DMS153 treated with DMSO at 0.1 percent for 48 hours (cell line): ENCODE results near the gene MAPK8.

ENCODE experiments used
- DNase-seq: peaks from one replicate; lab custom pipeline; 2025; ENCODE audit not compliant: unreplicated experiment; lab: John Stamatoyannopoulos, UW

MAPK8 gene

DNA sequence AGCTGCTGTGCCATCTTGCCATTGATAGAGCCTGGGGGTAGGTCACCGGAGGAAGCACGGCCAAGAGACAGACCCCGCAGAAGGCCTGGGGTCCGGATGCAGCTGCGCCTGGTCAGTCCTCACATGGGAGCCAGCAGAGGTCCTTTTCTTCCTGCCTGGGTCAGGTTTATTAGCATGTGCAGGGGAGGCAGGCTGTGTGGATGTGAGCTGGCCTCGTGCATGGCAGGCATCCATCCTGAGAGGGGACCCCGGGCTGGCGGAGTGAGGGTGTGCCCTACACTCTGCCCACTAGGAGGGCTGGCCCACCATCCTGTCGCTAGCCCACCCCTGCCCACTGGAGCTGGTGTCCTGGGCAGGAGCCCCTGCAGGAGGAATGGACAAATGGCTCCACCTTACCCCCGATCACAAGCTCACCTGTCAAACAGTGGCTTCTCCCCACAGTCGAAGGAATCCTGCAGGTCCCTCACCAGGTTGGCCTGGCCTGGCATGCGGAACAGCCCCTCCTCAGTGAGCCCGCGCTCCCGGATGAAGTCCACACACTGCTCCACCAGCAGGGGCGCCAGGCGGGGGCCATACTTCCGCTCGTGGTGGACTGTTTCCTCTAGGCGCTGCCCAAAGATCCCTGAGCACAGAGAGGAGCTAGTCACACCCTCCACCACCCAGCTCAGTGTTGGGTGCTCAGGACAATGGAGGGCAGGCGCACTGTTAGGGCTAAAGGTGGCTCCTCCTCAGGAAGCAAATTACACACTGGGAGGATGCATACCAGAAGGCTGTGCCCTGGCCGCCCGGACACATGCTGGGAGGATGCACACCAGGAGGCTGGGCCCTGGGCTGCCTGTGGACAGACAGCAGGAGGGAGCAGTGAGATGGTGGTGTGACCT is 153.0 kb downstream of the MAPK8 start:
- DNase-seq: no peak

DNA sequence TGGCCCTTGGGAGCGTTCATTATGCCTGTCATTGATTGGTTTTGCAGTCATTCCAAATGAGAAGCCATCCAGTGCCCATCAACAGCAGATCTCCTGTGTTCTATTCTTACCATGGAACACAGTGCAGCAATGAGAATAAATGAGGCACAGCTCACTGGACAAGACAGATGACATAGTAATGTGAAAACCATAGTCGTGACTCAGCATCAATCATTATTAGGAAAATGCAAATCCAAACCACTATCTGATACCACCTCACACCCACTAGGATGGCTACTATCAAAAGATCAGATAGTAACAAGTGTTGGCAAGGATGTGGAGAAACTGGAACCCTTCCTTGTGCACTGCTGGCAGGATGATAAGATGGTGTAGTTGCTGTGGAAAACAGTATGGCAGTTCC is 153.7 kb downstream of the MAPK8 start:
- DNase-seq: no peak

DNA sequence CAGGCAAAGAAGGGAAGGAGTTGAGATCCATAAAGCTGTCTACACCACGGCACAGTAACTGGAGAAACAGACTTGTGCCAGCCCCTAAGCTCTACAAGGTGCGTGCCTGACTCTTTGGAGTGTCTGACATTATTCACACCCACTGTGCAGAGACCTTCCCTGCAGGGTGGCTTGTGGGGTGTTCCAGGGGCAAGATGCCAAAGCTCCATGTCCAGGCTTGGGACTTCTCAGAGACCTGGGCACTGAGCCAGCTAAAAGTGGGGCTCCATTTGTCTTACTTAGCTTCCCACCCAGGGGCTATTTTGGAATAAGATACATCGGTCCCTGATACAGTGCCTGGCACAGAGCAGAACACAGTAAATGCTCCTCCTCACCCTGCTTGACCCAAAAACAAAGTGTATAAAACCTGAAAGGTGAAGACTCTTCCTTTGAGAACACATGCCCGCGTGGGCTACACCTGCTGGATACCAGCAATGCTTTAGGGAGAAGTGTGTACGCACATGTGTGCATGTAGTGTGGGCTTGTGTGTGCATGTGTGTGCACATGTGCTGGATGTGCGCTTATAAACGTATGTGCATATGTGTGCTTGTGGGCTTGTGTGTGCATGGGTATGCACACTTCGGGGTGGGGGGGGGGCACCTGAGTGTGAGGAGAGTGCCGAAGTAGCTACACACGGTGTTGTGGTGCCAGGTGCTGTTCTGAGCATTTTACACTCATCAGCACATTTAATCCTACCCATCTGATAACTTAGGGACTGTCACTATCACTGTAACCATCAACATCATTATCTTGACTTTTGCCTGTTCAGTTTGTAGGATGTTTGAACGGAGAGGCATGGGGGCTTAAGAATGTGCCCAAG is 155.4 kb downstream of the MAPK8 start:
- DNase-seq: no peak

DNA sequence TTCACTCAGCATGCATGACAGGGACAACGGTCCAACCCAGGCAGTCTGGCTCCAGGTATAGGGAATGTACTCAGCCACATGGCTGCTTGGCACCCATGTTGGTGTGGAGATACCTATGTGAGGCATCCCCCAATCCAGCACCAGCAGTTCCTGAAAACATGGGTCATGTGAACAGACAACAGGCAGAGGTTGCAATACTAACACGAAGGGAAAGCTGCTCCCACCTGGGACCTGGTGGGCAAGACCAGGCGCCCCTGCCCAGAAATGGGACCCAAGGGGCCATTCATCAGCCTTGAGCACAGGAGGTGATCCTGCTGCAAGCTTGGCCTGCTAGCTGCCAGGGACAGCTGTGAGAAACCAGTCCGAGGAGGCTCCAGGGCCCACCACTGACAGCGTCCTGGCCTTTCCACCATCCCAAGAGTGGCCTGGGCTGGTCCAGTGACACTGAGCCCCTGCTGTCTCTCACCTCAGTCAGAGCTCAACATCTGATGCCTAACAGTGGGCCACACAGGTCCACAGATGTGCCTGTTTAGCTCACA is 156.1 kb downstream of the MAPK8 start:
- DNase-seq: no peak

DNA sequence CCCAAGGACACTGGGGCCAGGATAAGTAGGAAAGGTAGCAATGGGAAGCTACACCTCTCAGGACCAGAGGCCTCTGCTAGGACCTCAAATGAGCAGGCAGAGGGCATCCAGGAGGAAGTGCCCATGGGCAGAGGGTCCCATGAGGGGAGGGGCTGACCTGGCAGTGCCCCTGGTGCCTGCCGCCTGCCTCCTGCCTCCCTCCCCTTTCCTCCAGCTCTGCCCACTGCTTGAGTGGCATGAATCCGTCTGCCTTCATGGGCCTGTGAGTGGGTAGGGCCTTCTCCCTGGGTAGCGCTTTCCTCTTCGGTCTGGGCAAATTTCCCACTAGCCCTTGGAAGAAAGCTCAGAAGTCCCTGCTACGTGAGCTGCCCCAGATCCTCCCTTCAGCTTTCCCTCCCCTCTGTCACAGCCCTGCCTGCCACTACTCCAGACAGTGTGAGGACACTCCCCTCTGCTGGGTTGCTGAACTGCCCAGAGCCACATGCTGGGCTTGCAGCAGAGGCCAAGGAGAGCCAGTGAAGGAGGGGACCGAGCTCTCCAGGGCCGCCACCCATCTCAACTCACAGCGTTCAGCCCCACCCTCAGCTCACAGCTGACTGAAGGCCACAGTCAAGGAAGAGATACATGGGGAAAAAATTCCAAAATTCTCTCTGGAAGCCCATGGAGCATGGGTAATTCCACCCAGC is 157.0 kb downstream of the MAPK8 start:
- DNase-seq: no peak

DNA sequence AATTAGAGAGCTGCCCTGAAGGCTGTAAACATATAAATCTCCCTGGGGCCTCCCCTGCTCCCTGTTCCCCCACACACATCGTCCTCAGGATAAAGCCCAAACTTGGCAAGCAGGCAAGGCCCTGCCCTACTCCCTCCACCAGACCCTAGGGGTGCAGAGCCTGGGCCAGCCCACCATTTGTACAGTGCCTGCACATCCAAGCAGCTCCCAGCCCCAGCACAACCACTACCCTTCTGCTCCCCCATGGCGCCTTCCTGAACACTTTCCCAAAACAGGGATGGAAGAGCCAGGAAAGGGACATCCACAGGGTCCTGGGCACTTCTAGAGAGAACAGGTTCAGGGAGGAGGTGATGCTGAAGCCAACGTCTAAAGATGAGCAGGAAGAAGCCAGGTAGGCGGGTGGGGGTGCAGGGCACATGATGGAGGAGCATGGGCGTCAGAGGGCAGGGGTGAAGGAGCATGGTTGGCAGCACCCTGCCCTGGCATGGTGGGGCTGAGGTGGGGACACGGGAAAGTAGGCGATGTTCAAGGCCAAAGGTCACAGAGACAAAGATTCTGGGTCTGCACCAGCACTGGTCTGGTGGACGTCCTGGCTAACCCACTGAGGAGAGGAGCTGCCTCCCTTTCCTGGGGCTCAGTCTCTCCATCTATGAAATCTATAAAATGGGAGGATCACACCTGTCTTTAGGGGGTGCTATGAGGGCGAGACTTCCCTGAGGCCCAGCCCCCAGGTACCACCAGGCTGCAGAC is 157.8 kb downstream of the MAPK8 start:
- no peak for DNase-seq

DNA sequence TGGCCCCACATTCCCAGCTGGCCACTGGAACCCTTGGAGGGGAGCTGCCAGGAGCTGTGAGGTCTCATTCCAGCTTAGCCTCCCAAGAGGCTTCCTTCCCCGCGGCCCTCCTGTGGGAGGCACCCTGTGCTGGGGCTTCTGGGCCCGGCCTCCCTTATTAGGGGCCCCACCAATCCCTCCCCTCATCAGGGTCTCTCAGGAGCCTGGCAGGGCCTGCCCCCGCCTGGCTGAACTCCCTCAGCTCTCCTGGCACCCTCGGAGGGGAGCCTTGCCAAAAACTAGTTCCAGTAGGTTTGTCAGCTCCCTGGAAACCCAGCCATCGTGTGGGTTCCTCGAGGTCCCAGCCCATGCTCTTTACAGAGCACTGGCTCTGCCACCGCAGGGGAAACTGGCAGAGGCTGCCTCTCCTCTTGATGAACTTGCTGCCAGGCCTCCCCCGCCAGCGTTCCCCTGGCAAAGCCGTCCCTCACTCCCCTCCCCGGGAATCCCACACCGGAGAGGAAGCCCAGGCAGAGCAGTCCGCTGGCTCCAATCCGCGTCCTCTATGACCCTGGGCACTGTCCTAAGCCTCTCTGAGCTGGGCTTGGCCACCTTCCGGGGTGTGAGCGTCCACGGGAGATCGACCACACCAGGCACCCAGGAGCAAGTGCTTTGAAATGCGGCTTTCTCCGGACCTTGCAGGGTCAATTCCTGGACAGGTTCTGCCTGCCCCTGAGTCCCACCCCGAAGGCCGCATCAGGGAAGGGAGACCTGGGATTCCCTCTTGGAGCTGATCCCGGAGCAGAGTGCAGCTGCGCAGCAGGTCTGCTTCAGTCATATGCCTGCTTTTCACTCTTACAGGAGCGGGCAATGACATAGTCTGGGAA is 158.6 kb downstream of the MAPK8 start:
- no peak for DNase-seq

DNA sequence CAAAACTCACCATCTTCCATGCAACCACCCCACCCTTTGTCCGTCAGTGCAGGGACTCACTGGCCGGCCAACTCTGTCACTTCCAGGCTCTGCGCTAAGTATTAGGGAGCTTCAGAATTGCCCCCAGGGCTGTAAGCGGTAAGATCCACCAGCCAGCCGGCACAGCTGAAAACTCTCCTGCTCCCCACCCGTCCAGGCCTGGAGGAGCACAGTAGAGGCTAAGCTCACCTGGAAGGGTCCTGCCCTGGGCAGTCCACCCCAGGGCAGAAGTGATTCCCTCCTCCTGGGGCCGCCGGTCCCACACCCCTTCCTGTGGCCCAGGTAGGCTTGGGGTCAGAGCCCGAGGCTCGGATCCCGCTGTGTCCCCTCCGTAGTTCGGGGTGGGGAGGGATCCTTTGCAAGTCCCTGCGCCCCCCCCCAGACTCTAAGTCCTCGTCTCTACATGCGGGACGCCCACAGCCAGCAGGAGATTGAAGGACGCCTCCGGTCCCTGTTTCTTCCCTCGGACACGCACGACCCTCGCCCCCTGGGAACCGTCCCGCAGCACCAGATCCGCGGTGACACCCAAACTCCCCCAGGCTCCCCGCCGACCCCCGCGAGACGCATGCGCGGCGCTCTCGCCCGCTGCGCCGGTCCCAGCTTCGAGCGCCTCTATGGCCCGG is 159.5 kb downstream of the MAPK8 start:
- no peak for DNase-seq

DNA sequence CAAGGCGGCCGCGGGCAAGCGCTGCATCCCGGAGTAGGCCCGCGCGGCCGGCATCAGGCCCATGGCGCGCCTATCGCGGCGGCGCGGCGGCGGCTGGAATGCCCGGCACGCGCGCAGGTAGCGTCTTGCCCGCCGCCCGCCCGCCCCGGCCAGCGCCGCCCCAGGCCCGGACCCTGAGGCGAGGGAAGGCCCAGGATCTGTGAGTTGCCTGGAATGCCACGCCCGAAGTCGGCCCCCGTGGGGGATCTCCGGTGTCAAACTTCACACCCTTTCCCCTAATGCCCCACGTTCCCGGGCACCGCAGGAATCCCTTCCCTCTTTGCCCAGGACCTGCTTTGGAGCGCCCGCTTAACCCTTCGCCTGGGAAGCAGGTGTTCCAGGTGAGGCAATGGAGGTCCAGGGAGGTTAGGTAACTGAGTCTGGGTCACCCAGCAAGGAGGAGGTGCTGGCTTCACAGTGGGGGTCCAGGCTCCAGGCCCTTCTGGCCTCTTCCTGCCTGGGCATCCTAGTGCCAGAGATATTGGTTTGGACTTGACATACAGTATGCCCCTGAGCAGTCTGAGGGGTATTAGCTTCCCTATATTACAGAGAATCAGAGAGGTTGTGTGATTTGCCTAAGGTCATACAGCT is 160.2 kb downstream of the MAPK8 start:
- DNase-seq: no peak

DNA sequence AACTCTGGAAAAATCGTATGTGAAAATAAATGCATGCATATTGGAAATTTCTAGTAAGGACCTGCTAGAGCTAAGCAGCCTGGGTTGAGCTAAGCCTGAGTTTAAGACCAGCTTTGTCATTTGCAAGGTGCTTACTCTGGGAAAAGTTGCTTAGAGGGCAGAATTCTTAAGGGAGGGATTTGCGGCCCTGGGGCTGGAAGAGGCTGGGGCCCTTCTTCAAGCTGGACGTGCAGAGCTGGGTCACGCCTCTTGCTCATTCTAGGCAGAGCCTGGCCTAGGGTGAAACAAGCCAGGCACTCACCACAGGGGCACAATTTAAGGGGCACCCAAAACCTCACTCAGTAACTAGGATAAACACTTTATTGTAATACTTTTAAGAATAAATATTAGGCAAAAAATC is 161.2 kb downstream of the MAPK8 start:
- DNase-seq: no peak

DNA sequence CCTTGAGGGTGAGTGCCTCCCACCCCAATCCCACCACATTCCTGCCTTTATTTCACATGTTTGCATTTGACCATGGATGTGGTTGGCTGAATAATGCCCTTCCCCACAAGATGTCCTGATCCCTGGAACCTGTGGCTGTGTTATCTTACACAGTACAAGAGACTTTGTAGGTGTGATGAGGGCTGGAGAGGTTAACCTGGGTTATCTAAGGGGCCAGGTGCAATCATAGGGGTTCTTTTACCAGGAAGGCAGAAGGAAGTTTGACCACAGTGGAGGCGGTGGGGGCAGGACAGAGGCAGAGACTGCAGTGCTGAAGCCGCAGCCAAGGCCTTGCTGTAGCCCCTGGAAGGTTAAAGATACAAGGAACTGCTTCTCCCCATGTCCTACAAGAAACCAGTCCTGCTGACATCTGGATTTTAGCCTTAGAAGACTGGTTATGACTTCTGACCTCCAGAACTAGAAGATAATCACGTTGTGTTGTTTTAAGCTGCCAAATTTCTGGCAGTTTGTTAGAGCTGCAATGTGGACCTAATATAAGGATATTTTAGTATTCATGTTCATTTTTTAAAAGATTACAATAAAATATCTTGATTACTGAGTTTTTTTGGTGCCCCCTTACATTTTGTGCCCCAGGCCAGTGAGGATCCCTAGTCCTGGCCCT is 161.8 kb downstream of the MAPK8 start:
- no peak for DNase-seq

DNA sequence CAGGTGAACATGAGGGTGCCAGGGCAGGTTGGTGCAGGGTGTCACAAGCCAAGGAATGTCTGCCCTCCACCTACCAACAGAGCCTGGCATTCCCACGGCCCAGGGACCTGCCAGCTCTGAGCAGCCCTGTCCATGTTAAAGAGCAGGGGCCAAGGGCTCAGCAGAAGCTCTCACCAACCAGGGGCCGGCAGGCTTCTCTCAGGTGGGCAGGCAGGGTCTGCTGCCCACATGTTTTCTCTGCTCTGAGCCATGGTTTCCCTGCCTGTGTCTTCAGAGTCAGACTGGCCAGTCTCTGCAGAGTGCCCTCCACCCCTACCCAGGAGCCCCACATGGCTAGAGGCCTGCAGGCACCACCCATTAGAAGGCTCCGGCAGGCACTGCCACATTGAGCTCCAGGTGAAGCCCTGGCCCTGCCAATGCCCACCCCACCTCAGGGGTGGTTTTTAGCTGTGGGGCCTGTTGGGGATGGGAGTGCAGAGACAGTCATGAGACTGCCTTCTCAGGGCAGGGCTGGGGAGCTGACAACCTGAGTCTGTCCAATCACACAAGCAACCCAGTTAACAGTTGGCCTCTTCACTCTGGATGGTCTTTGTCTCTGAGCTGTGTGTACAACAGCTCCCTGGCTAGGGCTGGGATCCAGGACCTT is 162.5 kb downstream of the MAPK8 start:
- no peak for DNase-seq

DNA sequence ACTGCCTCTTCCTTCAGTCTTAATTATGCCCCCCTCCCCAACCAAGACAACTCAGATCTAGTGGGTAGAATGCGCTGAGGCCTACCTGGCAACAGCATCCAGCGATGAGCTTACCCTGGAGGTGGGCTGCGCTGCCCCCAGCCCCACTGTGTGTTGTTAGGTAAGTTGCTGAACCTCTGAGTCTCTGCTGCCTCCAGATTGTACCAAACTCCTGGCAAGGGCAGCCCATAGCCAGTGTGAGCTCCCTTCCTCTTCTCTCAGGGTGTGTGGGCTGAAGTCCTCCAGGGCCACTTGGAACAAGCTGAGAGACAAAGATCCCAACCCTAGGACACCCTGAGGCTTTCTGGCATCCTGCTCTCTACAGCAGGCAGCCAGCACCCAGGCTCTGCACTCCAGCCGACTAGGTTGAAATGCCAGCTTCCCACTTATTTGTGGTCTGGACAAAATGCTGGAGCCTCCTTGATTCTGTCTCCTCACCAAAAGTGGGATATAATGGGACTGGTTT is 163.1 kb downstream of the MAPK8 start:
- DNase-seq: no peak

DNA sequence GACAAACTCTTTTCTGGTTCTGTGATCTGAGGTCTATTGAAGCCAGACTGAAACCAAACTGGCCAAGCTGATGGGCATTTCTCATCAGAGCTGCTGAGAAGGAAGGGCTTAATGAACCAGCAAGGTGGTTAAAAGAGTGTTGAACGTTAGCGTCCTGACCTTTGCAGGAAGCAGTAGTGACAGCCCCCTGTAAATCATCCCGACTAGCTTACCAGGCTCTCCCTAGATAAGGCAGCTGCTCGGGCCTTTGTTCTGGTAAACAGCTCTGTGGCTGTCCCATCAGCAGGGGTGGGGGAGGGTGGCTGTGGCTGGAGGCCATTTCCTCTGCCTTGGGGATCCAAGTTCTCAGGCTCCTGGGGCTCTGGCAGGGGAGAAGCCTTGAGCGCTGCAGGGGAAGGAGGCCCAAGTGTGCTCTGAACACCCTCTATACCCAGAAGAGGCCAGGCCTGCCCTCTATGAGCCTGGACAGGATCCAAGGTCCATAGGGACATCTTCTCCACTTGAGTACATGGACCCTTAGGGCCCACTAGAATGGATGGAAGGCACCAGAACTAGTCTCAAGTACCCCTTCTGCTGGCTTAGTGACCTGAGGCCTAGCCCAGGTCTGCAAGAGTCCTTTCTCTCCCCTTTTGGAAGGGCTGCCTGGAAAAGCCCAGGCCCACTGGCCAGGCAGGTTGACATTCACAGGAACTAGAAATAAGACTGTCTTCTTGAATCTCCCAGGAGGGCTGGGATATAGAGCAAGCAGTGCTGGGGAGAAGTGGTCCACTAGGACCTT is 163.8 kb downstream of the MAPK8 start:
- DNase-seq: no peak

DNA sequence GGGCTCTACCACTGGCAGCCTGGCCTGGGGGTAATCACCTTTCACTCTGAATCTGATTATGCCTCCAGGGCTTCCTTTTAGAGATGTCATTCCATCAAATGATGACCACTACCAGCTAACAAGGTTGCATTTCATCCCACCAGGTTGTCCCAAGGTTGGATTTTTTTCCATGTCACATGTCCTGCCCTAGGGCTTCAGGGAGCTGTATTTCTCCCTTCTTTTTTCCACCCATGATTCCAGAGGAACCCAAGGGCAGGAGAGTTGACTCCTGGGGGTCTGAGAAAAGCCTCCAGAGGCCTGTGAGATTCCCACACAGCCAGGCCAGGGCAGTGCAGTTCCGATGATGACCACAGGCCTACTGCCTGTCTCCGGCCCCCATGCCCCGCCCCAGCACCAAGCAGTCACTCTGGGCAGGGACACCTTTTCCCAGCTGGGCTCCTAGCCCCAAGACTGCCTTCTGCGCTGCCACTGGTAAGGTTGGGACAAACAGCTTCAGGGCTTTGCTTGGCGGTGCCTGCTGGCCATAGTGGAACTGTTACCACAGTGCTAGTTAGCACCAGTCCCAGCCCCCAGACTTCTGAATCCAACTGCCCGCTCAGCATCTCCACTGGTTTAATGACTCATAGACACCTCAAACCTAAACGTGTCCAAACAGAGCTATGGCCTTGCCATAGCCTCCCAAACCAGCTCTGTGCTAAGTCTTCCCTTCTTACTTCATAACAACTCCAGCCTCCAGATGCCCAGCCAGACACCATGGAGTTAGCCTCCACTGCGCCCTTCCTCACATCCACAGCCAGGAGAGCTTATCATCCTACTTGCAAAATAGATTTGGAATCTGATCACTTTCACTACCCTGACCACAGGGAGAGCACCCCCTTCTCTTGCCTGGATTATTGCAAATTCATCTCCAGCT is 164.7 kb downstream of the MAPK8 start:
- no peak for DNase-seq
